H4 (cell line): Measurements from ENCODE around the gene MYB. TPM values are rescaled to one million over a fixed set of nuclear protein-coding genes. Genes with fewer than 3 reads are reported as not detected.

ENCODE experiments used
- DNase-seq: peaks from one replicate; pipeline ENCODE4 v3.0.0-alpha.2; 2015; ENCODE audit warnings: low spot score
- total RNA-seq: library from RNA; depleted of rRNA; stranded (reverse); fragments of >200 nt; shearing (Covaris generic); gene quantifications from 2 replicates; pipeline ENCODE4 v1.2.3, GENCODE V29; 2014

MYB gene
- total RNA-seq, 1 experiment from 2014 or later = 1.1 TPM

- DNase-seq = no peak
Measured at GRCh38 chr6:135188718-135189117, 7.6 kb downstream of the MYB start.

DNA sequence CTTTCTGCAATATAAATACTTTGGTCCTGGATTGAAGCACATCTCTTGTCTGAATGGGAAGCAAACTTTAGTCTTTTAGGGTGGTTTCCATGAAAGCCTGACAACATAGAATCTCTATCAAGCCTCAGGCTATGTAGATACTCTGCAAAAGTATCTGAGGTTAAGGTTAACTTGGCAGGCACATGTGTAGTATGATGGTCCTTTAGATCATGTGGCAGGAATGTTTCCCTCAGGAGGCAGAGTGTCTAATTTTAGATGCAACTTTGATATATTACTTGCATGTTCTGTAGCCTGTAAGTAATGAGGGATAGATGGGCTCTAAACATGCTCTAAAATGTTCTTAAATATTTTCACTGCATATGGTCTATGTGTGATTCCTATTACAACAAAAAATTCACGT lies 8.2 kb downstream of the MYB start:
- no peak for DNase-seq

- DNase-seq = no peak
Measured at GRCh38 chr6:135191508-135192255, 10.6 kb downstream of the MYB start.

- DNase-seq = no peak
Measured at GRCh38 chr6:135192256-135193174, 11.4 kb downstream of the MYB start.

GRCh38 chr6:135193221-135193620 lies 12.1 kb downstream of the MYB start:
- DNase-seq = no peak

DNA sequence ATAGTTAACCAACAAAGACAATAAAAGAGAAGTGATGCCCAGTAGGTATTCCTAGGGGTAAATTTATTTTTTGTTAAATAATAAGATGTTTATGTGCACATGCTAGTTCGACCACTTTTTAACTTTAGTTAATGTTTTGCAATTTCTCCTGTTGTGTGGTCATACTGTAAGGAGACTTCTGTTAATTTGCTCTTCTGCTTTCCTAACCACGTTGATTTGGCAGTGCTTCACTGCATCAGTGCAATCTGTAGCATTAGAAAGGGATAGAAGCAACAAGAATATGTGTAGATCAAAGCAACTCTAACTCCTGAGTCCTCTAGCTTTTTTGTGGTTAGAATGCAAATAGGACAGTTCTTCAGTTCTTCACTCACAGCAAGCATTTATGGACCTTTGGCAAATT lies 13.9 kb downstream of the MYB start:
- no peak for DNase-seq

DNA sequence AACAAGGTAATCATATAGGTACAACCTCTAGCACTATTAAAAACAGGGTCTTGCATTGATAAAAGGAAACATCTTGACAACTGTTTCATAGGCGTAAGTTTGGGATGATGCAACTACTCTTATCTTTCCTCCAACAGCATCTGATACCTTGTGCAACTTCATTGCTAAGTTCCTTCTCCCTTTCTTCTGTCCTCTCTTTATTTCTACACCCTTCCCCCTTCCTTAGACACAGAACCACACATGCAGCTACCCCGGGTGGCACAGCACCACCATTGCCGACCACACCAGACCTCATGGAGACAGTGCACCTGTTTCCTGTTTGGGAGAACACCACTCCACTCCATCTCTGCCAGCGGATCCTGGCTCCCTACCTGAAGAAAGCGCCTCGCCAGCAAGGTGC lies 14.4 kb downstream of the MYB start:
- DNase-seq = no peak

DNA sequence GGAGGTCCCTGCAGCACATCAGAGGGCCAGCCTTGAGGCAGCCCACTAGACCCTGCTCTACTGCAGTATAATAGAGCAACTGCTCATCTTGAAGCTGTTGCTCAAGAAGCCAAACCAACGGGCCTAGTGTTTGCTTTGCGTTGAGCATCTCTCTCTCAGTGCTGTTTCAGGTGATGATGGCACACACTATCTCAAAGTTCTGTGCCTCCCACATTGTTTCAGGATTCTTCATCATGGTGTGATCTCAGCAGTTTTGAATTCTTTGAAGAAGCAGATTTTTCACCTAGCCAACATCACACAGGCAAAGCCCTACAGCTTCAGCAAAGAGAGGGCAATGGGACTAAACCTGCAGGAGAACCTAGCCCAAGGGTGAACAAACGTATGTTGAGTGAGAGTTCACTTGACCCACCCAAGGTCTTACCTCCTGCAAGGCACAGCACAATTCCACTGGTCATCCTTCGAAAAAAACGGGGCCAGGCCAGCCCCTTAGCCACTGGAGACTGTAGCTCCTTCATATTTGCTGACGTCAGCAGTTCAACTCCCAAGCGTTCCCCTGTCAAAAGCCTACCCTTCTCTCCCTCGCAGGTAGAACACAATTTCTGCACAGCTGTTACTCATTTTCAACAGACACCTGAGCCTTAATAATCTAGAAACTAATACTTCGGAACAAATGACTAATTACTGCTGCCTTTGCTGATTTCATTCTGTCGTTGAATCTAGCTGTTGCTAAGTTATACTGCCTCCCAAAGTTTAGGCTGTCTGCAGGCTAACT lies 15.8 kb downstream of the MYB start:
- no peak for DNase-seq

DNA sequence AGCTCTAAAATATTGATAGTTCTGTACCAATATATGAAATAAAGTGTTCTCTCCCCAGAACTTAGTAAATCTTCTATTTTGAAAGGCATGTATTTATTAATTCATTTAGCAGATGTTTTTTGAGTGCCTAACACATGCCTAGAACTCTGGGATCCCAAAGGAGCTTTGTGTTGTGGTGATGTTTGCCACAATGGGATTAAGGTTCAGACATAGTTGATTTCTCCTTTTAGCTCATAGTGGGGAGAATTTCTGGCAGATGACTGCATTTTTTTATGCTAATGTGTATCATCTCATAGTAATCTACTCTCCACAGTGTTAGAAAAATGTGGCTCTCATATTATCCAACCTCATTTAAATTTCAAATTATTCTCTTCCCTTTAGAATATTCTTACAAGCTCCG lies 21.7 kb downstream of the MYB start:
- DNase-seq = no peak

GRCh38 chr6:135204951-135205350 lies 23.8 kb downstream of the MYB start:
- DNase-seq = no peak

GRCh38 chr6:135209803-135210202 lies 28.7 kb downstream of the MYB start:
- no peak for DNase-seq

GRCh38 chr6:135210632-135211305 lies 29.7 kb downstream of the MYB start:
- no peak for DNase-seq

- DNase-seq = no peak
Measured at GRCh38 chr6:135211306-135211702, 30.2 kb downstream of the MYB start.

- DNase-seq = peak; percentile 33
Measured at GRCh38 chr6:135212020-135212806, 31.1 kb downstream of the MYB start.

GRCh38 chr6:135212935-135213334 lies 31.8 kb downstream of the MYB start:
- DNase-seq = peak; percentile 33

GRCh38 chr6:135213616-135214015 lies 32.5 kb downstream of the MYB start:
- DNase-seq = no peak

- DNase-seq = no peak
Measured at GRCh38 chr6:135215160-135215559, 34.1 kb downstream of the MYB start.

- no peak for DNase-seq
Measured at GRCh38 chr6:135215563-135215962, 34.5 kb downstream of the MYB start.

- no peak for DNase-seq
Measured at GRCh38 chr6:135217663-135218062, 36.6 kb downstream of the MYB start.

GRCh38 chr6:135219346-135219745 lies 38.2 kb downstream of the MYB start:
- DNase-seq = no peak

DNA sequence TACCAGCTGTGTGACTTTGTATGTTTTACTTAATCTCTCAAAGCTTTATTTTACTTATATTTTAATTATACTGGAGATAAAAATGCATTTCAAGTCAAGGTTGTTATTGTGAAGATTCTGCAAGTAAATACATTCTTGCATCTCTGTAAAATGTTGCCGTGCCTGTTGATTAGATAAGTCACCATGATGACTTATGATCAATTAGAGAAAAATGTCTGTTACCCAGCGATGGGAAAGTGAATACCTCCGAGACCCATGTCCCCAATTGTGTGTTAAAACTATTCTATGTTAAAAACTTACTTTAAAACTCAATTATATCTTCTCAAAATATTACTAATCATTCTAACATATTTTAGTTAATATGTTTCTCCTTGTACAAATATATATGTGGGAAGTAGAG lies 39.9 kb downstream of the MYB start:
- no peak for DNase-seq
